HG03439 (cell line): ENCODE results near the gene JPH4.

Source experiments
- ATAC-seq: cut with Tn5 transposase; IDR thresholded peaks from one replicate; pipeline ENCODE4 v1.9.1; 2021; ENCODE audit warnings: mild to moderate bottlenecking, moderate library complexity; ENCODE audit not compliant: unreplicated experiment

JPH4 gene

GRCh38 chr14:23532658-23533057 lies 45.9 kb downstream of the JPH4 start:
- ATAC-seq, result no peak

- no peak for ATAC-seq
These were observed 47.2 kb downstream of the JPH4 start for GRCh38 chr14:23531391-23531790.

- ATAC-seq, result no peak
These were observed 48.1 kb downstream of the JPH4 start for GRCh38 chr14:23530375-23531055.

DNA sequence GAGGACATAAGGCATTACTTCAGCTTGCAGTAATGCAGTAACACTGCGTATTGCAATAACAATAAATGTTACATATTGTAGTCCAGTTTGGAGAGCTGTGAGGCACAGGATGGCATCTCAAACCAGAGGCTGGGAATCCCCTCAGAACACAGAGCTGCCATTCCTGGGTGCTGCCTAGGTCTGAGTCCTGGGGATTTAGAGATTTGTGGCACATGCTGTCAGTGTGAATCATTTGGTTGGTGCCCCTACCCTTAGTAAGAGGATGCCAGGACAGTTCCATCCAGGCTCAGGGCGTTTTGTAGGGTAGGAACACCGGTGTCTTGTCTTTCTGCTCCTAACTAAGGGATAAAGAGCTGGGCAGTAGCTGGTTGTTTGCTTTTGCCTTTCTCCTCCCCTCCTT lies 49.6 kb downstream of the JPH4 start:
- no peak for ATAC-seq

DNA sequence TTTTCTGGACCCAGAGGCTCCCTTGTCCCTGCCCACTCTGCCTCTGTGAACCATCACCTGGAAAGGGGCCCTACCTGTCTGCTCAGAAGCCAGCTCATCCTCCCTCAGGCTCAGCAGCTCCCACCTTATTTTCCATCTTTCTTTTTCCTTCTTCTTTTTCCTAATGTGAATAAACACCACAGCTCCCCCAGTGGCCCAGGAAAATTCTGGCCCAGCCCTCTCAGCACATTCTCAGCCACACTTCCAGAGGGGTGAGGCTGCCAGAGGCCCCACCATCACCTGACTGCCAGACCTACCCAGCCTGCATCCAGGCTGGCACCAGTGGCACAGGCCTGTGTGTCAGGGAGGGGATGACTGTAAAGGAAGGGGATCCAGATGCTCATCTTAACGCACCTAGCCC lies 50.0 kb downstream of the JPH4 start:
- ATAC-seq, result no peak

GRCh38 chr14:23525611-23526010 lies 53.0 kb downstream of the JPH4 start:
- no peak for ATAC-seq

DNA sequence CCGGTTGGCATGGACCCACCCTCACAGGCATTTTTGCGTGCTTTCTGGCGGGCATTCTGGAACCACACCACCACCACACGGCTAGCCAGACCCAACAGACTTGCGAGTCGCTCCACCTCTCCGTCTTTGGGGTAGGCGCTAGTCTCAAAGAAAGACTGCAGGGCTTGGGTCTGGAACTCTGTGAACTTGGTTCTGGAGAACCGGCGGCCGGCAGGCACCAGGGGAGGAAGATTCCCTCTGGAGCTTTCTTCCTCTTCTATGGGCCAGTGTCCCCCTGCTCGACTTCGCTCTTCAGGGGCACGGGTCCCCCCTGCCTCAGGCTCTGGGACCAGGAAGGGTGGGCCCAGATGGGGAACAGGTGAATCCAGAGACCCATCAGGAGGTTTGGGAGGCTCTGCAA lies 53.6 kb downstream of the JPH4 start:
- ATAC-seq, result no peak

GRCh38 chr14:23523229-23524016 lies 55.2 kb downstream of the JPH4 start:
- ATAC-seq, result no peak

DNA sequence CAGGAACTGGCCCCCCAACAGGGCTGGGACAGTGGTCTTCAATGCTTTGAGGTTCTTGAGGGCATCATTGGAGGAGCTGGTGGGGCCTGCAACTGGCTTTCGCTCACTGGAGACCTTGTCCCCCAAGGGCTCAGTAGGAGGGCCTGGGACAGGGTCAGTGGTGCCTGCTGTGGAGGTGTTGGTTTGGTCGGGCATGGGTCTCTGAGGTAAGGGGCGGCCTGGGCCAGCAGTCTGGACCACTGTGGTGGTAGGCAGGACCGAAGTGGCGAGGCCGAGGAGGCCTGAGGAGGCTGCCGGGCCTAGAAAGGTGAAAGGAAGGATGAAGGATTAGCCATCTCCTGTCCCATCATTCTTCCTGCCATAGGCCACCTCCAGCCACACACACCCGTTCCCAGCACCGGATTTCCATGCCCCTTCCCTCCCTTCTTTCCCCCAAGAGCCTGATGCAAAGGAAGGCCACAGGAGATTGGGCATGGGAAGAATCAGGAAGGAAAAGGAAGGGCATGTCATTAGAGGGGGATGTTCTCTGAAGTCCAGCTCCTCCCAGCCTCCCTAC lies 55.9 kb downstream of the JPH4 start:
- ATAC-seq, result no peak

- ATAC-seq, result no peak
These were observed 56.6 kb downstream of the JPH4 start for GRCh38 chr14:23521785-23522640.

- no peak for ATAC-seq
These were observed 57.6 kb downstream of the JPH4 start for GRCh38 chr14:23520899-23521533.

- ATAC-seq, result no peak
These were observed 59.9 kb downstream of the JPH4 start for GRCh38 chr14:23518709-23519108.
